Measurements from ENCODE around the gene FBXO47.
A peak's percentile ranks its signal among the peaks of the same experiment; 100 is the strongest.

Gene FBXO47

GRCh38 chr17:38911081-38911730 is 56.0 kb downstream of the FBXO47 start:
- DNase-seq (ENCODE audit: low read depth): no peak
- H3K4me3 ChIP-seq (ENCODE audit: control insufficient read depth, low read depth, low read length): no peak overlapping the region
- TF ChIP-seq CTCF (conservative IDR thresholded peaks at IDR 0.05; ENCODE audit: control insufficient read depth, insufficient read depth, low read depth, low read length): no peak

- DNase-seq (ENCODE audit: low read depth): no peak
- H3K4me3 ChIP-seq (ENCODE audit: control insufficient read depth, low read depth, low read length): no peak overlapping the region
- no peak for TF ChIP-seq CTCF (conservative IDR thresholded peaks at IDR 0.05; ENCODE audit: control insufficient read depth, insufficient read depth, low read depth, low read length)
Observed at GRCh38 chr17:38910325-38910724, 56.9 kb downstream of the FBXO47 start.

GRCh38 chr17:38908676-38909181 is 58.5 kb downstream of the FBXO47 start:
- TF ChIP-seq CTCF (conservative IDR thresholded peaks at IDR 0.05; ENCODE audit: control insufficient read depth, insufficient read depth, low read depth, low read length): no peak
- no peak for DNase-seq (ENCODE audit: low read depth)
- H3K4me3 ChIP-seq (ENCODE audit: control insufficient read depth, low read depth, low read length): no peak overlapping the region

GRCh38 chr17:38907930-38908675 is 59.1 kb downstream of the FBXO47 start:
- no peak overlapping the region for H3K4me3 ChIP-seq (ENCODE audit: control insufficient read depth, low read depth, low read length)
- no peak for DNase-seq (ENCODE audit: low read depth)
- no peak for TF ChIP-seq CTCF (conservative IDR thresholded peaks at IDR 0.05; ENCODE audit: control insufficient read depth, insufficient read depth, low read depth, low read length)

GRCh38 chr17:38906460-38907228 is 60.6 kb downstream of the FBXO47 start:
- DNase-seq (ENCODE audit: low read depth): peak; percentile 37
- no peak for TF ChIP-seq CTCF (conservative IDR thresholded peaks at IDR 0.05; ENCODE audit: control insufficient read depth, insufficient read depth, low read depth, low read length)
- H3K4me3 ChIP-seq (ENCODE audit: control insufficient read depth, low read depth, low read length): no peak overlapping the region

GRCh38 chr17:38905375-38905774 is 61.8 kb downstream of the FBXO47 start:
- no peak overlapping the region for H3K4me3 ChIP-seq (ENCODE audit: control insufficient read depth, low read depth, low read length)
- no peak for TF ChIP-seq CTCF (conservative IDR thresholded peaks at IDR 0.05; ENCODE audit: control insufficient read depth, insufficient read depth, low read depth, low read length)
- DNase-seq (ENCODE audit: low read depth): no peak

Measured in fibroblast of mammary gland (primary cell).